Astrocyte (in vitro differentiated cells and primary cell): Measurements from ENCODE around the gene RAB6B. TPM values are rescaled to one million over a fixed set of nuclear protein-coding genes. Genes with fewer than 3 reads are reported as not detected.

Experiments used
- DNase-seq: peaks from one replicate; pipeline ENCODE4 v3.0.0-alpha.2; 2010; ENCODE audit warnings: low read depth
- FAIRE-seq: peaks from 2 replicates; lab custom pipeline; 2011; peaks lifted over from hg19 to GRCh38; lab: Jason Lieb, UNC
- H2AFZ ChIP-seq: 2 replicates; pipeline ENCODE4 v1.6.0; 2012; ENCODE audit warnings: low read depth, low read length, inconsistent platforms
- H3K27ac ChIP-seq: 2 replicates; pipeline ENCODE4 v1.5.1; 2011; ENCODE audit warnings: low read depth, low read length, inconsistent platforms
- H3K27me3 ChIP-seq: 2 replicates; pipeline ENCODE4 v1.6.0; 2011; ENCODE audit warnings: low read length, inconsistent platforms; ENCODE audit not compliant: insufficient read depth
- H3K36me3 ChIP-seq: 2 replicates; pipeline ENCODE4 v1.5.1; 2011; ENCODE audit warnings: low read length, inconsistent platforms; ENCODE audit not compliant: insufficient read depth
- H3K4me1 ChIP-seq: 2 replicates; pipeline ENCODE4 v1.5.1; 2011; ENCODE audit warnings: low read length, inconsistent platforms; ENCODE audit not compliant: insufficient read depth
- H3K4me2 ChIP-seq: 2 replicates; pipeline ENCODE4 v1.6.0; 2012; ENCODE audit warnings: low read length, inconsistent platforms
- H3K4me3 ChIP-seq: 2 replicates; pipeline ENCODE4 v1.5.1; 2011; ENCODE audit warnings: low read depth, mild to moderate bottlenecking, low read length, inconsistent platforms; ENCODE audit not compliant: insufficient read depth
- H3K79me2 ChIP-seq: 2 replicates; pipeline ENCODE4 v1.6.0; 2012; ENCODE audit warnings: mild to moderate bottlenecking, low read length, inconsistent platforms; ENCODE audit not compliant: insufficient read depth
- H3K9ac ChIP-seq: 2 replicates; pipeline ENCODE4 v1.6.0; 2012; ENCODE audit warnings: mild to moderate bottlenecking, low read length, inconsistent platforms
- H3K9me3 ChIP-seq: 2 replicates; pipeline ENCODE4 v1.5.1; 2012; ENCODE audit warnings: low read depth, mild to moderate bottlenecking, low read length, inconsistent platforms; ENCODE audit not compliant: insufficient read depth
- H4K20me1 ChIP-seq: 2 replicates; pipeline ENCODE4 v1.6.0; 2012; ENCODE audit warnings: low read length, inconsistent platforms; ENCODE audit not compliant: insufficient read depth
- H3K27ac Mint-ChIP-seq: one replicate; pipeline ENCODE4 v1.8.0; 2021; ENCODE audit warnings: mild to moderate bottlenecking, mixed read lengths; ENCODE audit not compliant: unreplicated experiment
- H3K27me3 Mint-ChIP-seq: one replicate; pipeline ENCODE4 v1.8.0; 2021; ENCODE audit warnings: low read depth, mixed read lengths; ENCODE audit not compliant: unreplicated experiment
- H3K36me3 Mint-ChIP-seq: one replicate; pipeline ENCODE4 v1.8.0; 2021; ENCODE audit warnings: low read depth, mixed read lengths; ENCODE audit not compliant: unreplicated experiment
- H3K4me1 Mint-ChIP-seq: one replicate; pipeline ENCODE4 v1.8.0; 2021; ENCODE audit warnings: low read depth, mixed read lengths; ENCODE audit not compliant: unreplicated experiment
- H3K4me3 Mint-ChIP-seq: one replicate; pipeline ENCODE4 v1.8.0; 2021; ENCODE audit warnings: mild to moderate bottlenecking, moderate library complexity, mixed read lengths; ENCODE audit not compliant: unreplicated experiment
- H3K9me3 Mint-ChIP-seq: one replicate; pipeline ENCODE4 v1.8.0; 2021; ENCODE audit warnings: mild to moderate bottlenecking, mixed read lengths; ENCODE audit not compliant: unreplicated experiment
- EZH2 ChIP-seq: IDR thresholded peaks from 2 replicates; pipeline ENCODE4 v1.6.1; 2012; ENCODE audit warnings: mild to moderate bottlenecking, low read length, inconsistent platforms; ENCODE audit not compliant: insufficient read depth
- total RNA-seq: library from RNA; stranded (reverse); gene quantifications from 2 replicates; pipeline ENCODE4 v1.2.1, GENCODE V29; 2021
- TF ChIP-seq, protein P1 (sequence below): IDR thresholded peaks from 2 replicates; pipeline ENCODE4 v1.5.1; 2011; ENCODE audit warnings: low read depth, mild to moderate bottlenecking, inconsistent platforms, low read length, moderate library complexity; ENCODE audit not compliant: insufficient read depth

The RAB6B gene
- total RNA-seq, 1 donor from 2014 or later = 61.8 TPM

DNA sequence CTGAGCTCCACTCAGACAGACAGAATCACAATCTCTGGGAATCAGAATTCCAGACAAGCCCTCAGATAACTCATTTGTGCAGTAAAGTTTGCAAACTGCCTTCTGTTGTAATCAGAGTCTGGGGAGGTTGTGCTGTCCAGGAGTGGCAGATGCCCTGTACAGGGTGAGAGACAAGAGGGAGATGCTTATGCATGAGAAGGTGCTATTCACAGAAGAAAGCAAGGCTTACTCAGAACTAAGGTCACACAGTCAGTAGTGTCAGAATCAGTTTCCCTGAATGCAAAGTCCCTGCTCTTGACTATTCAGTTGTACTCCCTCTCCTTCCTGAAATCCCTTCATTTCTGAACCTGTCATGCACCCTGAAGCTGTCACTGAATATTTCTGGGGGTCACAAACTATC lies 46.3 kb downstream of the RAB6B start:
- no peaks in the 10 kb centered on the region for H3K27me3 Mint-ChIP-seq
- H3K9ac ChIP-seq = no peak overlapping the region
- H3K4me1 Mint-ChIP-seq = peaks cover 8% of the 10 kb centered on the region
- DNase-seq (no peak), FAIRE-seq (no peak)
- H3K79me2 ChIP-seq = no peaks in the 10 kb centered on the region
- H2AFZ ChIP-seq = no peak overlapping the region
- no peaks in the 10 kb centered on the region for H4K20me1 ChIP-seq
- H3K36me3 ChIP-seq = no peaks in the 10 kb centered on the region
- no peaks in the 10 kb centered on the region for H3K27me3 ChIP-seq
- H3K4me3 Mint-ChIP-seq = no peak overlapping the region
- H3K9me3 Mint-ChIP-seq = peaks cover 2% of the 10 kb centered on the region
- no peak overlapping the region for H3K4me3 ChIP-seq
- no peak overlapping the region for H3K27ac ChIP-seq
- no peak overlapping the region for H3K4me2 ChIP-seq
- H3K36me3 Mint-ChIP-seq = peaks cover 15% of the 10 kb centered on the region
- H3K9me3 ChIP-seq = no peaks in the 10 kb centered on the region
- no peaks in the 10 kb centered on the region for H3K4me1 ChIP-seq
- H3K27ac Mint-ChIP-seq = no peak overlapping the region
- no peak for TF ChIP-seq EZH2
- TF ChIP-seq, protein P1, sequence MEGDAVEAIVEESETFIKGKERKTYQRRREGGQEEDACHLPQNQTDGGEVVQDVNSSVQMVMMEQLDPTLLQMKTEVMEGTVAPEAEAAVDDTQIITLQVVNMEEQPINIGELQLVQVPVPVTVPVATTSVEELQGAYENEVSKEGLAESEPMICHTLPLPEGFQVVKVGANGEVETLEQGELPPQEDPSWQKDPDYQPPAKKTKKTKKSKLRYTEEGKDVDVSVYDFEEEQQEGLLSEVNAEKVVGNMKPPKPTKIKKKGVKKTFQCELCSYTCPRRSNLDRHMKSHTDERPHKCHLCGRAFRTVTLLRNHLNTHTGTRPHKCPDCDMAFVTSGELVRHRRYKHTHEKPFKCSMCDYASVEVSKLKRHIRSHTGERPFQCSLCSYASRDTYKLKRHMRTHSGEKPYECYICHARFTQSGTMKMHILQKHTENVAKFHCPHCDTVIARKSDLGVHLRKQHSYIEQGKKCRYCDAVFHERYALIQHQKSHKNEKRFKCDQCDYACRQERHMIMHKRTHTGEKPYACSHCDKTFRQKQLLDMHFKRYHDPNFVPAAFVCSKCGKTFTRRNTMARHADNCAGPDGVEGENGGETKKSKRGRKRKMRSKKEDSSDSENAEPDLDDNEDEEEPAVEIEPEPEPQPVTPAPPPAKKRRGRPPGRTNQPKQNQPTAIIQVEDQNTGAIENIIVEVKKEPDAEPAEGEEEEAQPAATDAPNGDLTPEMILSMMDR = no peak

DNA sequence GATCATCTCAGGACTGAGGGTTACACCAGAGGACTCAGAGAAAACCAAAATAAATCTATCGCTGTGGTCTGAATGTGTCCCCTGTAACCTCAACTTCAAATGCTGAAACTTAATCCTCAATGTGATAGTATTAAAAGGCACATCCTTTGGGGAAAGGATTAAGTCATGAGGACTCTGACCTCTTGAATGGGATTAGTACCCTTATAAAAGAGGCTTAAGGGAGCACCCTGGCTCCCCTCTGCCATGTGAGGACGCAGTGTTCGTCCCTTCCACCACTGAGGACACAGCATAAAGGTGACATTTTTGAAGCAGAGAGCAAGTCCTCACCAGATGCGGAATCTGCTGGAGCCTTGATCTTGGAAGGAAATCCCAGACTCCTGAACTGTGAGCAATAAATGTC lies 50.6 kb downstream of the RAB6B start:
- H3K4me2 ChIP-seq = no peak overlapping the region
- FAIRE-seq (no peak), DNase-seq (no peak)
- peaks cover 4% of the 10 kb centered on the region for H4K20me1 ChIP-seq
- H3K9ac ChIP-seq = no peak overlapping the region
- H3K4me1 Mint-ChIP-seq = peaks cover 15% of the 10 kb centered on the region
- no peak overlapping the region for H3K27ac ChIP-seq
- H3K4me3 Mint-ChIP-seq = no peak overlapping the region
- peaks cover 8% of the 10 kb centered on the region for H3K4me1 ChIP-seq
- H3K27me3 Mint-ChIP-seq = no peaks in the 10 kb centered on the region
- no peaks in the 10 kb centered on the region for H3K79me2 ChIP-seq
- TF ChIP-seq EZH2 = no peak
- TF ChIP-seq, protein P1 = no peak
- peaks cover 12% of the 10 kb centered on the region for H3K36me3 Mint-ChIP-seq
- H3K27me3 ChIP-seq = no peaks in the 10 kb centered on the region
- no peak overlapping the region for H3K4me3 ChIP-seq
- H3K9me3 ChIP-seq = no peaks in the 10 kb centered on the region
- peaks cover 2% of the 10 kb centered on the region for H3K9me3 Mint-ChIP-seq
- no peak overlapping the region for H3K27ac Mint-ChIP-seq
- no peaks in the 10 kb centered on the region for H3K36me3 ChIP-seq
- H2AFZ ChIP-seq = no peak overlapping the region

DNA sequence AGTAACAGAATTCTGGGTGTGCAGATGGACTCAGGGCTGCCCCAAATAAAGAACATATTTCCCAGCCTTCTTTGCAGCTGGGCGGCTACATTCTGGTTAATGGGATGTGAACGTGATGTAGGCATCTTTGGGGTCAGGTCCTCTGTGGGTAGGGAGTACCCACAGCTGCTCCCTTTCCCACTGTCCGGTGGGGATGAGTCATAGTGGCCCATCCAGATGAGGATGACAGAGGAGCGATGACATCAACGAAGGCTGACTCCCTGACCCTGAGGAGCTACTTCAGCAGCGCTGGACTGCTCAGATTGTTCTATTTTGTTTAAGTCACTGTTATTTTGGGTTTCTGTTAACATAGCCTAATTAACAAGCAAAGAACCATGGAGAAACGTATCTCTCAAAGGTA lies 52.0 kb downstream of the RAB6B start:
- Mint-ChIP-seq H3K27ac (no peak overlapping the region), H3K9me3 (peaks cover 2% of the 10 kb centered on the region), H3K4me1 (peaks cover 11% of the 10 kb centered on the region), H3K27me3 (no peaks in the 10 kb centered on the region), H3K36me3 (peaks cover 20% of the 10 kb centered on the region), H3K4me3 (peak overlapping the region; percentile 50)
- Histone ChIP-seq H3K27me3 (no peaks in the 10 kb centered on the region), H4K20me1 (peaks cover 4% of the 10 kb centered on the region), H3K4me3 (no peak overlapping the region), H3K4me2 (peak overlapping the region; percentile 15), H3K36me3 (no peaks in the 10 kb centered on the region), H3K27ac (no peak overlapping the region), H3K9ac (no peak overlapping the region), H3K79me2 (no peaks in the 10 kb centered on the region), H3K9me3 (no peaks in the 10 kb centered on the region), H3K4me1 (peaks cover 8% of the 10 kb centered on the region), H2AFZ (no peak overlapping the region)
- FAIRE-seq (no peak), DNase-seq (peak; percentile 63)
- TF ChIP-seq EZH2 = no peak
- TF ChIP-seq, protein P1 = no peak
